IMR-90 (cell line): ENCODE measurements around the gene RHBDL3. TPM values are rescaled to one million over a fixed set of nuclear protein-coding genes. Genes with fewer than 3 reads are reported as not detected.
"Not testable (repeated sequence)": the region's sequence is repeated elsewhere in the genome, so short reads cannot be mapped to it uniquely, and the experiment has no call there.

ENCODE experiments used
- ATAC-seq: fragments of 200-7000 bp; cut with Tn5 transposase; 2 replicates; pipeline ENCODE4 v1.9.1; 2020; ENCODE audit warnings: low read depth, mild to moderate bottlenecking, moderate library complexity
- BruUV-seq: library from RNA; stranded (reverse); fragments of 400-500 nt; replicated peaks from 2 replicates; lab custom pipeline; 2021; lab: Mats Ljungman, UMichigan
- CTCF ChIA-PET: fragments of 300-600 bp; formaldehyde crosslinking; extraction: SDS; loops from one replicate; lab custom pipeline; 2021; ENCODE audit warnings: antibody characterized with exemption; lab: Yijun Ruan, JAX
- POLR2A ChIA-PET: fragments of 300-600 bp; sonication (Branson Sonifier 250); formaldehyde crosslinking; loops from one replicate; lab custom pipeline; 2022; ENCODE audit warnings: antibody characterized with exemption; ENCODE audit not compliant: unreplicated experiment; lab: Charles Lee
- DNase-seq: peaks from one replicate; pipeline ENCODE4 v3.0.0; 2013
- H2AFZ ChIP-seq: replicated peaks from 2 replicates; pipeline ENCODE3; 2013; ENCODE audit warnings: low read length, mild to moderate bottlenecking; ENCODE audit not compliant: poor library complexity
- H2AK5ac ChIP-seq: 2 replicates; pipeline ENCODE4 v1.6.1; 2013; ENCODE audit warnings: low read depth, low read length, inconsistent platforms
- H2AK9ac ChIP-seq: replicated peaks from 2 replicates; pipeline ENCODE3; 2013; ENCODE audit warnings: mild to moderate bottlenecking, low read depth, low read length, moderate library complexity; ENCODE audit not compliant: poor library complexity
- H2BK120ac ChIP-seq: 2 replicates; pipeline ENCODE4 v1.6.1; 2013; ENCODE audit warnings: low read depth, low read length, inconsistent platforms
- H2BK15ac ChIP-seq: 3 replicates; pipeline ENCODE4 v1.6.1; 2013; ENCODE audit warnings: low read depth, low read length, inconsistent platforms
- H2BK20ac ChIP-seq: 2 replicates; pipeline ENCODE4 v1.6.1; 2013; ENCODE audit warnings: low read depth, mild to moderate bottlenecking, inconsistent platforms, low read length, moderate library complexity
- H2BK5ac ChIP-seq: 2 replicates; pipeline ENCODE4 v1.6.1; 2013; ENCODE audit warnings: mild to moderate bottlenecking, low read depth, low read length, inconsistent platforms; ENCODE audit not compliant: poor library complexity, severe bottlenecking
- H3K14ac ChIP-seq: replicated peaks from 2 replicates; pipeline ENCODE4 v1.6.1; 2013; ENCODE audit warnings: low read depth, low read length, inconsistent platforms
- H3K18ac ChIP-seq: 2 replicates; pipeline ENCODE4 v1.6.1; 2013; ENCODE audit warnings: low read depth, low read length, control low read depth
- H3K23ac ChIP-seq: 2 replicates; pipeline ENCODE4 v1.6.1; 2013; ENCODE audit warnings: low read depth, low read length, inconsistent platforms
- H3K27ac ChIP-seq: 2 replicates; pipeline ENCODE4 v1.5.1; 2013; ENCODE audit warnings: mild to moderate bottlenecking, control low read depth, low read length; ENCODE audit not compliant: insufficient read depth
- H3K27me3 ChIP-seq: 2 replicates; pipeline ENCODE4 v1.6.1; 2013; ENCODE audit warnings: low read length; ENCODE audit not compliant: control insufficient read depth, insufficient read depth
- H3K36me3 ChIP-seq: 2 replicates; pipeline ENCODE4 v1.6.1; 2013; ENCODE audit warnings: low read length, mixed read lengths; ENCODE audit not compliant: control insufficient read depth, insufficient read depth
- H3K4ac ChIP-seq: 2 replicates; pipeline ENCODE4 v1.6.1; 2013; ENCODE audit warnings: low read depth, low read length, inconsistent platforms
- H3K4me1 ChIP-seq: 2 replicates; pipeline ENCODE4 v1.6.1; 2013; ENCODE audit warnings: low read length, mixed read lengths; ENCODE audit not compliant: control insufficient read depth, insufficient read depth
- H3K4me2 ChIP-seq: 2 replicates; pipeline ENCODE4 v1.6.1; 2013; ENCODE audit warnings: low read depth, mild to moderate bottlenecking, control low read depth, low read length, moderate library complexity
- H3K4me3 ChIP-seq: 2 replicates; pipeline ENCODE4 v1.5.1; 2013; ENCODE audit warnings: low read depth, mild to moderate bottlenecking, control low read depth, low read length, moderate library complexity; ENCODE audit not compliant: insufficient read depth
- H3K56ac ChIP-seq: 2 replicates; pipeline ENCODE4 v1.6.1; 2013; ENCODE audit warnings: low read length, inconsistent platforms; ENCODE audit not compliant: insufficient read depth; ENCODE audit errors: extremely low read depth
- H3K79me1 ChIP-seq, 2 experiments: 2 replicates each; pipeline ENCODE4 v1.6.1; 2013; ENCODE audit warnings: low read length in 2 of 2, inconsistent platforms in 1 of 2, low read depth in 1 of 2
- H3K9ac ChIP-seq: 2 replicates; pipeline ENCODE4 v1.6.1; 2013; ENCODE audit warnings: low read depth, low read length, control low read depth
- H3K9me1 ChIP-seq: 2 replicates; pipeline ENCODE4 v1.6.1; 2013; ENCODE audit warnings: low read length, inconsistent platforms; ENCODE audit not compliant: insufficient read depth
- H3K9me3 ChIP-seq: 2 replicates; pipeline ENCODE4 v1.6.1; 2013; ENCODE audit warnings: low read length; ENCODE audit not compliant: control insufficient read depth, insufficient read depth
- H4K20me1 ChIP-seq: 2 replicates; pipeline ENCODE4 v1.6.1; 2013; ENCODE audit warnings: low read length, inconsistent platforms; ENCODE audit not compliant: insufficient read depth
- H4K5ac ChIP-seq: 2 replicates; pipeline ENCODE4 v1.6.1; 2013; ENCODE audit warnings: mild to moderate bottlenecking, low read depth, low read length, control low read depth
- H4K8ac ChIP-seq, 2 experiments: 2 replicates each; pipeline ENCODE4 v1.6.1; 2013; ENCODE audit warnings: low read depth in 2 of 2, low read length in 2 of 2, control low read depth in 1 of 2, inconsistent platforms in 1 of 2
- H4K91ac ChIP-seq: 2 replicates; pipeline ENCODE4 v1.6.1; 2013; ENCODE audit warnings: low read depth, low read length, inconsistent platforms; ENCODE audit not compliant: insufficient read depth
- CEBPB ChIP-seq: IDR thresholded peaks from 2 replicates; pipeline ENCODE4 v1.6.1; 2012; ENCODE audit warnings: low read depth, low read length, improper control_type of control experiment
- MAZ ChIP-seq: IDR thresholded peaks from 2 replicates; pipeline ENCODE4 v1.6.1; 2012; ENCODE audit warnings: low read depth, mild to moderate bottlenecking, low read length, improper control_type of control experiment, moderate library complexity, borderline replicate concordance
- MXI1 ChIP-seq: IDR thresholded peaks from 2 replicates; pipeline ENCODE4 v1.6.1; 2012; ENCODE audit warnings: low read depth, mild to moderate bottlenecking, low read length, moderate library complexity, borderline replicate concordance
- RFX5 ChIP-seq: IDR thresholded peaks from 2 replicates; pipeline ENCODE4 v1.8.0; 2012; ENCODE audit warnings: low read depth, mild to moderate bottlenecking, low read length, moderate library complexity
- WGBS, 2 experiments: methylation state at CpG; one replicate each; pipeline versions ENCODE4 v1.1.5 to v1.1.7; 2013; ENCODE audit warnings: missing lambda C conversion rate in 2 of 2; ENCODE audit not compliant: insufficient read length in 1 of 2; ENCODE audit errors: extremely low coverage in 2 of 2; 5-methylcytosine and 5-hydroxymethylcytosine counted together
- dilution Hi-C: fragments of 300-500 bp; cut with HindIII; formaldehyde crosslinking; loops from one replicate; pipeline ENCODE4 v1.14.3; 2018; ENCODE audit warnings: low sequenced_read_pairs; ENCODE audit not compliant: unreplicated experiment
- in situ Hi-C: fragments of 300-500 bp; cut with MboI; formaldehyde crosslinking; loops from 3 replicates; pipeline ENCODE4 v1.14.3; 2019; ENCODE audit warnings: low sequenced_read_pairs, inconsistent platforms, mixed read lengths
- intact Hi-C: fragments of 100-400 bp; cut with micrococcal nuclease; formaldehyde crosslinking; loops from 2 replicates; pipeline ENCODE4 v1.10.0; 2022
- polyA plus RNA-seq, 3 experiments: library from polyadenylated mRNA; depleted of rRNA; stranded (reverse); fragments of >200 nt; gene quantifications; 2 replicates each; pipeline ENCODE4 v1.2.3, GENCODE V29; 2012; ENCODE audit warnings: low replicate concordance in 1 of 3
- total RNA-seq: library from RNA; depleted of rRNA; stranded (reverse); fragments of >200 nt; gene quantifications from 2 replicates; pipeline ENCODE4 v1.2.3, GENCODE V29; 2012

Gene RHBDL3
- total and polyA plus RNA-seq, 2 of the 4 experiments (the other 2 are of a cell fraction) = 0.09 to 0.18 TPM

DNA sequence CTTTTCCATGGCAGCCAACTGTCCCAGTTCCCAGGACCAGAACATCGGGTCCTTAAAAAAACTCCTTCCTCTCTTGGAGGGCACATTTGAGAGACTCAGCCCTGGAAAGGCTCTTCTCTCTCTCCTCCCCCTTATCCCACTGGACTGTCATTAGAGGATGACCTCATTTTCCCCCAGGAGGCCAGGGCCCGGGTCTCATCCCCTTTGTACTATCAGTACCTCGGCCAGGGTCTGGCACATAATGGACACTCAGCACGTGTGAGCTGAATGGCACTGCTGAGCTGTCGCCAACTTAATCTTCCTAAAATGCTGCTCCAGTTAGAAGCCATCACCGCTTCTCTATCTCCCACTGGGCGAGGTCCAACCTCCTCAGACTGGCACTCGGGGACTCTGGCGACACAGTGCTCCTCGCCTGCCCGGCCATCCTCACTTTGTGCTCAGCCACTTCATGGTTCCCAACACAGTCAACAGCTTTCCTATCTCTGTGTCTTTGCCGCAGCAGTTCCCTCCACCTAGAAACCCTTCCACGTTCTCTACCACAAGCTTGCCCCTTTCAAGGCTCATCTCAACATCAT is 3.6 kb upstream of the RHBDL3 start:
- no peak for ATAC-seq
- intact Hi-C loops (no loop called here), in situ Hi-C loops (no loop called here), dilution Hi-C loops (no loop called here)
- DNase-seq = no peak
- CTCF ChIA-PET = no interaction called here
- Histone ChIP-seq H4K8ac (no peak overlapping the region), H3K4ac (no peak overlapping the region), H4K5ac (no peak overlapping the region), H3K4me1 (peaks cover 2% of the 10 kb centered on the region; the same call in 1 of the 2 replicates), H4K91ac (no peak overlapping the region), H4K20me1 (no peaks in the 10 kb centered on the region), H2AFZ (peak overlapping the region; percentile 36), H2BK20ac (no peak overlapping the region), H3K27ac (no peak overlapping the region), H2BK5ac (no peak overlapping the region), H2BK15ac (no peak overlapping the region), H3K9ac (no peak overlapping the region), H3K36me3 (no peaks in the 10 kb centered on the region), H3K9me1 (peaks cover 2% of the 10 kb centered on the region; the same call in 1 of the 2 replicates), H3K23ac (no peak overlapping the region), H3K56ac (no peak overlapping the region), H2AK9ac (no peak overlapping the region), H3K9me3 (no peaks in the 10 kb centered on the region), H3K14ac (no peak overlapping the region), H3K18ac (no peak overlapping the region), H2BK120ac (no peak overlapping the region), H3K4me2 (no peak overlapping the region), H3K79me1 (no peaks in the 10 kb centered on the region), H2AK5ac (no peak overlapping the region), H3K4me3 (no peak overlapping the region), H3K27me3 (peaks cover 58% of the 10 kb centered on the region)
- POLR2A ChIA-PET = no interaction called here
- no peak for TF ChIP-seq MAZ
- TF ChIP-seq CEBPB = no peak
- TF ChIP-seq MXI1 = no peak
- no peak for TF ChIP-seq RFX5
- no TSS peak for BruUV-seq
- WGBS, 2 experiments = 64% methylated on average over 11 of the region's 13 CpGs; no CpG with 5 or more reads in 1 of the 2 experiments

DNA sequence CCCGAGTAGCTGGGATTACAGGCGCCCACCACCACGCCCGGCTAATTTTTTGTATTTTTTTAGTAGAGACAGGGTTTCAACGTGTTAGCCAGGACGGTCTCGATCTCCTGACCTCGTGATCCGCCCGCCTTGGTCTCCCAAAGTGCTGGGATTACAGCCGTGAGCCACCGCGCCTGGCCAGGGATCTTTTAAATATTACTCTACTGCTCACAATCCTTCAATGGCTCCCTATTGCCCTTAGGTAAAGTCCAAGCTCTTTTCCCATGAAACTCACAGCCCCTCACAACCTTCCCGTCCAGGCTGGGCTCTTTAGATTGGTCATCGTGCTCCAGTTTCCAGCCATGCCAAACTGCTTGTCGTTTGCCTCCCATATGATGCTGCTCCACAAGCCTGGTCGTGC is 2.1 kb upstream of the RHBDL3 start:
- CTCF ChIA-PET, H3K4ac ChIP-seq, POLR2A ChIA-PET, intact Hi-C loops, H3K14ac ChIP-seq, H3K56ac ChIP-seq, H2AK9ac ChIP-seq, H3K18ac ChIP-seq, H2AK5ac ChIP-seq, H3K4me3 ChIP-seq, H2BK15ac ChIP-seq, H4K8ac ChIP-seq, H3K27ac ChIP-seq, H3K9ac ChIP-seq, H3K36me3 ChIP-seq, H4K5ac ChIP-seq, H3K23ac ChIP-seq, dilution Hi-C loops, H3K79me1 ChIP-seq, H3K4me1 ChIP-seq, in situ Hi-C loops, H2BK5ac ChIP-seq, BruUV-seq, H3K4me2 ChIP-seq, H3K9me3 ChIP-seq, H4K91ac ChIP-seq, H2BK120ac ChIP-seq, H2AFZ ChIP-seq, DNase-seq, ATAC-seq, H4K20me1 ChIP-seq, H2BK20ac ChIP-seq, H3K9me1 ChIP-seq: not testable (repeated sequence)
- peaks cover 70% of the 10 kb centered on the region for H3K27me3 ChIP-seq
- WGBS, 2 experiments = 87% methylated on average over 12 of the region's 17 CpGs; no CpG with 5 or more reads in 1 of the 2 experiments
